GM12872 (cell line): ENCODE data around the gene SLC2A11.

Experiments
- CTCF ChIP-seq: IDR thresholded peaks from 3 replicates; pipeline ENCODE4 v1.5.1; 2011; ENCODE audit warnings: low read depth, mild to moderate bottlenecking, low read length, moderate library complexity; ENCODE audit not compliant: insufficient read depth

SLC2A11 gene, protein sequence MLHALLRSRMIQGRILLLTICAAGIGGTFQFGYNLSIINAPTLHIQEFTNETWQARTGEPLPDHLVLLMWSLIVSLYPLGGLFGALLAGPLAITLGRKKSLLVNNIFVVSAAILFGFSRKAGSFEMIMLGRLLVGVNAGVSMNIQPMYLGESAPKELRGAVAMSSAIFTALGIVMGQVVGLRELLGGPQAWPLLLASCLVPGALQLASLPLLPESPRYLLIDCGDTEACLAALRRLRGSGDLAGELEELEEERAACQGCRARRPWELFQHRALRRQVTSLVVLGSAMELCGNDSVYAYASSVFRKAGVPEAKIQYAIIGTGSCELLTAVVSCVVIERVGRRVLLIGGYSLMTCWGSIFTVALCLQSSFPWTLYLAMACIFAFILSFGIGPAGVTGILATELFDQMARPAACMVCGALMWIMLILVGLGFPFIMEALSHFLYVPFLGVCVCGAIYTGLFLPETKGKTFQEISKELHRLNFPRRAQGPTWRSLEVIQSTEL

GRCh38 chr22:23857606-23858483 lies at the start of gene SLC2A11:
Gene SLC2A11, plus strand, starts transcription at chr22:23857875. Its CDS starts 125 bp downstream, at chr22:23858000.
- peak; percentile 25; the same call in 1 of the 3 replicates for TF ChIP-seq CTCF

- no peak for TF ChIP-seq CTCF
These were observed 45.3 kb upstream of the SLC2A11 start for GRCh38 chr22:23812378-23812777.

- TF ChIP-seq CTCF, result no peak
These were observed 42.0 kb upstream of the SLC2A11 start for GRCh38 chr22:23815541-23816155.

DNA sequence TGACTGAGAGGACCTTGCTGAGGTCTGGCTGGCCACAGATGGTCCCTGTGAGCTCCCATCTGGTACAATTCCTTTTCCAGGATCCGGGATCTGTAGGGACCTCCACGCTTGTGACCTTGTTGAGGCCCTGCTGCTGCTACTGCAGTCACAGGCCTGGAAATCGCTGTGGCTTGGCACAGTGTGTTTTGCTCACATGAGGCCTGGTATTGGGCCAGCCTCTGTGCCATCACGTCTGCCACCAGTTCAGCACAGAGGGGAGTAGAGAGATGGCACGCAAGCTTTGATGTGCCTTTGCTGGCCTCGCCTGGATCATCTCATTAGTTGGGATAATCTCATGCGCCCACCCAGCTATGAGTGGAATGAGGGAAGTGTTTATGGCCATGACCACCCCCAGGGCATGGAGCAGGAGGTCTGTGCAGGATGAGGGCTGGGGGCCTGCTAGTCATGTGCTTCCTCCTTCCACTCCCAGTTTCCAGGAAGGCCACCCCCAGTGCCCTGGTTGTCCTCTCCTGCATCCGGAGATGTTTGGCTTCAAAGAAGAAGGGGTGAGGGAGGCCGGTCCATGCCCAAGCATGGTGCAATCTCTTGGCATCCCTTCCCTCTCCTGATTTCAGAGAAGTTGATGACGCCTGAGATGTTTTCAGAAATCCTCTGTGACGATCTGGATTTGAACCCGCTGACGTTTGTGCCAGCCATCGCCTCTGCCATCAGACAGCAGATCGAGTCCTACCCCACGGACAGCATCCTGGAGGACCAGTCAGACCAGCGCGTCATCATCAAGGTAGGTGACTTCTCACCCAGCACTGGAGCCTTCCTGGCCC lies 41.3 kb upstream of the SLC2A11 start:
- no peak for TF ChIP-seq CTCF

GRCh38 chr22:23817146-23817545 lies 40.5 kb upstream of the SLC2A11 start:
- no peak for TF ChIP-seq CTCF

DNA sequence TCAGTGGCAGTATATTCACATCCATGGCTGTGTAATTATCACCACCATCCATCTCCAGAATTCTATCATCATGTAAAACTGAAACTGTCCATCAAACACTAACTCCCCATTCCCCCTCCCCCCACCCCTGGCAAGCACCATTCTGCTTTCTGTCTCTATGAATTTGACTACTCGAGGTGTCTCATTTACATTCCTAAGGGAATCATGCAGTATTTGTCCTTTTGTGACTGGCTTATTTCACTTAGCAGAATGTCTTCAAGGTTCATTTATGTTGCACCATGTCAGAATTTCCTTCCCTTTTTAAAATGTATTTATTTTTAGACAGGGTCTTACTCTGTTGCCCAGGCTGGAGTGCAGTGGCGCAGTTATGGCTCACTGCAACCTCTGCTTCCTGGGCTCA lies 39.1 kb upstream of the SLC2A11 start:
- TF ChIP-seq CTCF, result no peak
